HepG2 (cell line): Measurements from ENCODE around the gene URB1. TPM values are rescaled to one million over a fixed set of nuclear protein-coding genes. Genes with fewer than 3 reads are reported as not detected.

Source experiments
- ATAC-seq: fragments of 200-7000 bp; cut with Tn5 transposase; 3 replicates; pipeline ENCODE4 v1.9.1; 2020; ENCODE audit warnings: mild to moderate bottlenecking, moderate library complexity
- BruUV-seq: library from RNA; stranded (reverse); fragments of 400-500 nt; replicated peaks from 2 replicates; lab custom pipeline; 2021; lab: Mats Ljungman, UMichigan
- CTCF ChIA-PET: fragments of 300-600 bp; formaldehyde crosslinking; extraction: SDS; loops from one replicate; lab custom pipeline; 2021; ENCODE audit warnings: low total read pairs, inconsistent platforms, low intra/inter-chr PET ratio; lab: Yijun Ruan, JAX
- POLR2A ChIA-PET: fragments of 350-600 bp; sonication (Branson Sonifier 250); formaldehyde crosslinking; loops from one replicate; lab custom pipeline; 2020; ENCODE audit warnings: antibody characterized with exemption, inconsistent platforms; lab: Yijun Ruan, JAX
- DNase-seq: peaks from one replicate; pipeline ENCODE4 v3.0.0-alpha.2; 2015; ENCODE audit warnings: low spot score
- FAIRE-seq: peaks from 3 replicates; lab custom pipeline; 2011; peaks lifted over from hg19 to GRCh38; lab: Jason Lieb, UNC
- H2AFZ ChIP-seq: one replicate; pipeline ENCODE4 v1.6.1; 2011; ENCODE audit warnings: low read length, inconsistent platforms
- H3K27ac ChIP-seq: fragments of 300-600 bp; 3 replicates; pipeline ENCODE4 v1.8.0; 2011; ENCODE audit warnings: mixed run types, mild to moderate bottlenecking, mixed read lengths, low read length, inconsistent platforms; ENCODE audit not compliant: insufficient read depth; ENCODE audit errors: extremely low read length
- H3K27me3 ChIP-seq, 2 experiments: fragments of 200-600 bp in 1 of 2; 2 replicates in 1 of 2; 3 replicates in 1 of 2; pipeline versions ENCODE4 v1.6.0 to v1.8.0; 2011; ENCODE audit warnings: low read length in 2 of 2, mild to moderate bottlenecking in 2 of 2, moderate library complexity in 2 of 2, inconsistent platforms in 1 of 2; ENCODE audit not compliant: insufficient read depth in 2 of 2, control insufficient read depth in 1 of 2
- H3K36me3 ChIP-seq, 2 experiments: fragments of 200-600 bp in 1 of 2; replicated peaks in 1 of 2; 2 replicates in 1 of 2; 3 replicates in 1 of 2; pipeline versions ENCODE4 v1.5.1 to v1.8.0; 2011; ENCODE audit warnings: low read length in 2 of 2, inconsistent platforms in 1 of 2; ENCODE audit not compliant: insufficient read depth in 2 of 2, control insufficient read depth in 1 of 2
- H3K4me1 ChIP-seq: 2 replicates; pipeline ENCODE4 v1.5.1; 2012; ENCODE audit warnings: low read length, inconsistent platforms; ENCODE audit not compliant: insufficient read depth
- H3K4me2 ChIP-seq: 2 replicates; pipeline ENCODE4 v1.6.0; 2011; ENCODE audit warnings: low read depth, low read length, inconsistent platforms
- H3K4me3 ChIP-seq, 3 experiments: fragments of 200-600 bp in 1 of 3; sonication (generic), shearing (Covaris generic) in 1 of 3; replicated peaks in 1 of 3; 2 replicates each; pipeline ENCODE4 v1.5.1; 2011 to 2016; ENCODE audit warnings: low read length in 3 of 3, inconsistent platforms in 2 of 3, low read depth in 2 of 3, mild to moderate bottlenecking in 2 of 3, control low read depth in 1 of 3, mixed read lengths in 1 of 3; ENCODE audit not compliant: insufficient read depth in 1 of 3
- H3K79me2 ChIP-seq: one replicate; pipeline ENCODE4 v1.6.1; 2011; ENCODE audit warnings: low read length, inconsistent platforms; ENCODE audit not compliant: insufficient read depth
- H3K9ac ChIP-seq: 2 replicates; pipeline ENCODE4 v1.6.0; 2011; ENCODE audit warnings: mild to moderate bottlenecking, low read depth, low read length, inconsistent platforms; ENCODE audit not compliant: insufficient read depth
- H3K9me3 ChIP-seq: 2 replicates; pipeline ENCODE4 v1.5.1; 2012; ENCODE audit warnings: mild to moderate bottlenecking, low read length
- H4K20me1 ChIP-seq: 2 replicates; pipeline ENCODE4 v1.6.0; 2011; ENCODE audit warnings: inconsistent platforms, mild to moderate bottlenecking, low read length, moderate library complexity; ENCODE audit not compliant: insufficient read depth
- ISX ChIP-seq: sonication (generic); formaldehyde crosslinking; conservative IDR thresholded peaks from 2 replicates; pipeline ENCODE4 v1.5.0; 2020; ENCODE audit warnings: missing genetic modification reagents
- SAP130 ChIP-seq: IDR thresholded peaks from 2 replicates; pipeline ENCODE4 v1.6.1; 2016; ENCODE audit warnings: low read depth
- SMARCC2 ChIP-seq: fragments of 450-650 bp; IDR thresholded peaks from 2 replicates; pipeline ENCODE4 v1.6.1; 2017; ENCODE audit warnings: antibody characterized with exemption, mild to moderate bottlenecking
- SUZ12 ChIP-seq: fragments of 150-350 bp; IDR thresholded peaks from 2 replicates; pipeline ENCODE4 v1.6.1; 2014; ENCODE audit warnings: low read depth, low read length
- ZNF205 ChIP-seq: IDR thresholded peaks from 2 replicates; pipeline ENCODE4 v1.6.1; 2018; ENCODE audit warnings: missing biosample characterization, missing genetic modification reagents
- ZNF264 ChIP-seq: sonication (generic); formaldehyde crosslinking; IDR thresholded peaks from 2 replicates; pipeline ENCODE4 v1.4.0; 2020; ENCODE audit warnings: missing genetic modification reagents
- ZNF557 ChIP-seq: sonication (generic); formaldehyde crosslinking; IDR thresholded peaks from 2 replicates; pipeline ENCODE4 v1.4.0; 2020; ENCODE audit warnings: missing genetic modification reagents
- WGBS: methylation state at CpG from one replicate; pipeline ENCODE4 v1.1.6; 2017; ENCODE audit warnings: low lambda C conversion rate; 5-methylcytosine and 5-hydroxymethylcytosine counted together
- in situ Hi-C: cut with HindIII; loops from 2 replicates; pipeline ENCODE4 v1.10.0; 2017; ENCODE audit warnings: low pct_unique_long_range_greater_than_20kb; ENCODE audit not compliant: extremely low pct_ligation_motif_present
- intact Hi-C: fragments of 100-400 bp; cut with micrococcal nuclease; formaldehyde crosslinking; loops from one replicate; pipeline ENCODE4 v1.10.0; 2022; ENCODE audit not compliant: unreplicated experiment
- polyA plus RNA-seq, 8 experiments: library from polyadenylated mRNA; depleted of rRNA in 3 of 8; stranded (reverse) in 7 of 8; unstranded in 1 of 8; fragments of >200 nt; fragmentation: Illumina TruSeq in 4 of 8; extraction: Trizol in 4 of 8; gene quantifications; 2 replicates each; pipeline versions ENCODE4 v1.2.1 to v1.2.3, GENCODE V29; 2011 to 2016; ENCODE audit warnings: low read depth in 4 of 8, missing spikeins in 1 of 8, mixed read lengths in 1 of 8; ENCODE audit not compliant: insufficient read depth in 1 of 8
- total RNA-seq, 5 experiments: library from RNA; depleted of rRNA; stranded (reverse); fragments of >200 nt; fragmentation: Illumina TruSeq; extraction: Trizol; gene quantifications; 2 replicates each; pipeline ENCODE4 v1.2.3, GENCODE V29; 2016; ENCODE audit warnings: low read depth in 1 of 5
- TF ChIP-seq, protein P1 (sequence below): sonication (generic); formaldehyde crosslinking; IDR thresholded peaks from 2 replicates; pipeline ENCODE4 v1.9.0; 2021; ENCODE audit warnings: mild to moderate bottlenecking, missing genetic modification reagents
- TF ChIP-seq, protein P2 (sequence below): sonication (generic); formaldehyde crosslinking; IDR thresholded peaks from 2 replicates; pipeline ENCODE4 v1.4.0; 2020; ENCODE audit warnings: missing genetic modification reagents
- TF ChIP-seq, protein P3 (sequence below): sonication (generic); formaldehyde crosslinking; IDR thresholded peaks from 2 replicates; pipeline ENCODE4 v1.4.0; 2020; ENCODE audit warnings: missing genetic modification reagents
- TF ChIP-seq, protein P4 (sequence below): sonication (generic); formaldehyde crosslinking; IDR thresholded peaks from 2 replicates; pipeline ENCODE4 v1.8.1; 2023; ENCODE audit warnings: mild to moderate bottlenecking, moderate library complexity, missing genetic modification reagents

Gene URB1
- total and polyA plus RNA-seq, 2 of the 13 experiments (the other 11 are each of a cell fraction or from before 2014, with no cell fraction given): 4.5 to 16.7 TPM

DNA sequence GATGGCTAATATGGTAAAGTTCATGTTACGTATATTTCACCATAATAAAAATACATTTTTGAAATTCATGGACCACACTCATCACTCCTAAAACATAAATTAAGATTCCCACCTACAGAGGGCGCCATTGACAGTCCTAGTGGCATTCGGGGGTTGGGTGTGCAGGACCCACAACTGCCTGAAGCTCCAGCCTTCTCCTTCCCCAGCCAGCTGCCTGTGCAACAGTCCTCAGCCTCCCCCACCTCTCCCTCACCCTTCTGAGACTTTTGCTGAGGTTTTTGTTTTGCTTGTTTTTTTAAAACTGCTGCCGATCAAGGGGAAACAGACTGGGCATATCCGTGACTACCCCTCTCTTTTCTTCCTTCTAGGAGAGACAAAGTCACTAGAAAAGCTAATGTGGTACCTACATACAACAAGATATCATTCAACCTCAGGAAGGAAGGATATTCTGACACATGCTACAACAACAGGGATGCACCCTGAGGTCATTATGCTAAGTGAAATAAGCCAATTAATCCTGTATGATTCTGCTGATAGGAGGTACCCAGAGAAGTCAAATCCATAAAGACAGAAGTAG is 10.5 kb upstream of the URB1 start (continued):
- TF ChIP-seq, protein P1, sequence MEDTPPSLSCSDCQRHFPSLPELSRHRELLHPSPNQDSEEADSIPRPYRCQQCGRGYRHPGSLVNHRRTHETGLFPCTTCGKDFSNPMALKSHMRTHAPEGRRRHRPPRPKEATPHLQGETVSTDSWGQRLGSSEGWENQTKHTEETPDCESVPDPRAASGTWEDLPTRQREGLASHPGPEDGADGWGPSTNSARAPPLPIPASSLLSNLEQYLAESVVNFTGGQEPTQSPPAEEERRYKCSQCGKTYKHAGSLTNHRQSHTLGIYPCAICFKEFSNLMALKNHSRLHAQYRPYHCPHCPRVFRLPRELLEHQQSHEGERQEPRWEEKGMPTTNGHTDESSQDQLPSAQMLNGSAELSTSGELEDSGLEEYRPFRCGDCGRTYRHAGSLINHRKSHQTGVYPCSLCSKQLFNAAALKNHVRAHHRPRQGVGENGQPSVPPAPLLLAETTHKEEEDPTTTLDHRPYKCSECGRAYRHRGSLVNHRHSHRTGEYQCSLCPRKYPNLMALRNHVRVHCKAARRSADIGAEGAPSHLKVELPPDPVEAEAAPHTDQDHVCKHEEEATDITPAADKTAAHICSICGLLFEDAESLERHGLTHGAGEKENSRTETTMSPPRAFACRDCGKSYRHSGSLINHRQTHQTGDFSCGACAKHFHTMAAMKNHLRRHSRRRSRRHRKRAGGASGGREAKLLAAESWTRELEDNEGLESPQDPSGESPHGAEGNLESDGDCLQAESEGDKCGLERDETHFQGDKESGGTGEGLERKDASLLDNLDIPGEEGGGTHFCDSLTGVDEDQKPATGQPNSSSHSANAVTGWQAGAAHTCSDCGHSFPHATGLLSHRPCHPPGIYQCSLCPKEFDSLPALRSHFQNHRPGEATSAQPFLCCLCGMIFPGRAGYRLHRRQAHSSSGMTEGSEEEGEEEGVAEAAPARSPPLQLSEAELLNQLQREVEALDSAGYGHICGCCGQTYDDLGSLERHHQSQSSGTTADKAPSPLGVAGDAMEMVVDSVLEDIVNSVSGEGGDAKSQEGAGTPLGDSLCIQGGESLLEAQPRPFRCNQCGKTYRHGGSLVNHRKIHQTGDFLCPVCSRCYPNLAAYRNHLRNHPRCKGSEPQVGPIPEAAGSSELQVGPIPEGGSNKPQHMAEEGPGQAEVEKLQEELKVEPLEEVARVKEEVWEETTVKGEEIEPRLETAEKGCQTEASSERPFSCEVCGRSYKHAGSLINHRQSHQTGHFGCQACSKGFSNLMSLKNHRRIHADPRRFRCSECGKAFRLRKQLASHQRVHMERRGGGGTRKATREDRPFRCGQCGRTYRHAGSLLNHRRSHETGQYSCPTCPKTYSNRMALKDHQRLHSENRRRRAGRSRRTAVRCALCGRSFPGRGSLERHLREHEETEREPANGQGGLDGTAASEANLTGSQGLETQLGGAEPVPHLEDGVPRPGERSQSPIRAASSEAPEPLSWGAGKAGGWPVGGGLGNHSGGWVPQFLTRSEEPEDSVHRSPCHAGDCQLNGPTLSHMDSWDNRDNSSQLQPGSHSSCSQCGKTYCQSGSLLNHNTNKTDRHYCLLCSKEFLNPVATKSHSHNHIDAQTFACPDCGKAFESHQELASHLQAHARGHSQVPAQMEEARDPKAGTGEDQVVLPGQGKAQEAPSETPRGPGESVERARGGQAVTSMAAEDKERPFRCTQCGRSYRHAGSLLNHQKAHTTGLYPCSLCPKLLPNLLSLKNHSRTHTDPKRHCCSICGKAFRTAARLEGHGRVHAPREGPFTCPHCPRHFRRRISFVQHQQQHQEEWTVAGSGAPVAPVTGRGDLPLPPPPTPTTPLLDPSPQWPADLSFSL (CRISPR knock-in tag): peak; percentile 83
- TF ChIP-seq SMARCC2: no peak
- no peak for TF ChIP-seq ZNF557
- TF ChIP-seq, all 625 proteins: peak for 7

DNA sequence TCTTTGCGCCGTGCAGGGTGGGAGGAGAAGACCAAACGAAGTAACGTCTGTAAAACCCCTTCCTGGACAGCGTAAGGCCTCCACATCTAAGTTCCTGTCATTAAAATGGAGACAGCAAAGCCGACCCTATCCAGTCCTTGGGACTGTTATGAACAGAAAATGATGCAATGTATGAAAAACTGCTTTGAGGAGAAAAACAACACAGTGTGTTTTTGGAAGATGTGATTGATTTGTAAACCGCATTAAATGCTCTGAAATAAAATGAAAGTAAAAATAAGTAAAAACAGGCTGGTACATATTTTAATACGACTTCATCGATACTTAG is 827 bp upstream of the URB1 start:
- Histone ChIP-seq H3K9ac (peak overlapping the region; percentile 85), H3K9me3 (no peaks in the 10 kb centered on the region), H3K36me3 (peaks cover 6 to 14% of the 10 kb centered on the region in 2 experiments; a peak in 4 of 5 replicates), H3K4me2 (peak overlapping the region; percentile 92), H4K20me1 (peaks cover 4% of the 10 kb centered on the region; the same call in 1 of the 2 replicates), H3K4me1 (peaks cover 41% of the 10 kb centered on the region), H3K27me3 (no peaks in the 10 kb centered on the region), H2AFZ (no peak overlapping the region), H3K27ac (peak overlapping the region; percentile 89), H3K4me3 (peak overlapping the region; percentile 79 to 88 (median 85)), H3K79me2 (peaks cover 30% of the 10 kb centered on the region)
- DNase-seq: no peak
- intact Hi-C loops: loop anchor here (1.0 kb wide), 1 partner anchor 204 kb away; no protein-coding TSS in a partner anchor
- no TSS peak for BruUV-seq
- FAIRE-seq: no peak
- ATAC-seq: no peak
- WGBS: 16% methylated on average over 9 of the region's 9 CpGs
- ChIA-PET POLR2A (interaction anchor here (0.7 to 2.5 kb wide), 7 partner anchors 13 to 334 kb away, joined by 3 to 22 read pairs (median 5); partner anchors contain the start of genes CFAP298, MIS18A and SYNJ1), CTCF (interaction anchor here (1.6 kb wide), 1 partner anchor 207 kb away, joined by 4 read pairs; no protein-coding TSS in a partner anchor)
- in situ Hi-C loops: no loop called here
- TF ChIP-seq ZNF264 (0 out of 2 replicates have a peak, but pooled peaks have one; percentile 56), SUZ12 (no peak), ISX (CRISPR knock-in tag) (peak; percentile 45; the same call in 1 of the 2 replicates), SAP130 (peak; percentile 10; the same call in 1 of the 2 replicates), ZNF205 (CRISPR knock-in tag) (peak; percentile 21)
- TF ChIP-seq, protein P2, sequence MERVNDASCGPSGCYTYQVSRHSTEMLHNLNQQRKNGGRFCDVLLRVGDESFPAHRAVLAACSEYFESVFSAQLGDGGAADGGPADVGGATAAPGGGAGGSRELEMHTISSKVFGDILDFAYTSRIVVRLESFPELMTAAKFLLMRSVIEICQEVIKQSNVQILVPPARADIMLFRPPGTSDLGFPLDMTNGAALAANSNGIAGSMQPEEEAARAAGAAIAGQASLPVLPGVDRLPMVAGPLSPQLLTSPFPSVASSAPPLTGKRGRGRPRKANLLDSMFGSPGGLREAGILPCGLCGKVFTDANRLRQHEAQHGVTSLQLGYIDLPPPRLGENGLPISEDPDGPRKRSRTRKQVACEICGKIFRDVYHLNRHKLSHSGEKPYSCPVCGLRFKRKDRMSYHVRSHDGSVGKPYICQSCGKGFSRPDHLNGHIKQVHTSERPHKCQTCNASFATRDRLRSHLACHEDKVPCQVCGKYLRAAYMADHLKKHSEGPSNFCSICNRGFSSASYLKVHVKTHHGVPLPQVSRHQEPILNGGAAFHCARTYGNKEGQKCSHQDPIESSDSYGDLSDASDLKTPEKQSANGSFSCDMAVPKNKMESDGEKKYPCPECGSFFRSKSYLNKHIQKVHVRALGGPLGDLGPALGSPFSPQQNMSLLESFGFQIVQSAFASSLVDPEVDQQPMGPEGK: peak; percentile 11; the same call in 1 of the 2 replicates
- TF ChIP-seq, protein P3, sequence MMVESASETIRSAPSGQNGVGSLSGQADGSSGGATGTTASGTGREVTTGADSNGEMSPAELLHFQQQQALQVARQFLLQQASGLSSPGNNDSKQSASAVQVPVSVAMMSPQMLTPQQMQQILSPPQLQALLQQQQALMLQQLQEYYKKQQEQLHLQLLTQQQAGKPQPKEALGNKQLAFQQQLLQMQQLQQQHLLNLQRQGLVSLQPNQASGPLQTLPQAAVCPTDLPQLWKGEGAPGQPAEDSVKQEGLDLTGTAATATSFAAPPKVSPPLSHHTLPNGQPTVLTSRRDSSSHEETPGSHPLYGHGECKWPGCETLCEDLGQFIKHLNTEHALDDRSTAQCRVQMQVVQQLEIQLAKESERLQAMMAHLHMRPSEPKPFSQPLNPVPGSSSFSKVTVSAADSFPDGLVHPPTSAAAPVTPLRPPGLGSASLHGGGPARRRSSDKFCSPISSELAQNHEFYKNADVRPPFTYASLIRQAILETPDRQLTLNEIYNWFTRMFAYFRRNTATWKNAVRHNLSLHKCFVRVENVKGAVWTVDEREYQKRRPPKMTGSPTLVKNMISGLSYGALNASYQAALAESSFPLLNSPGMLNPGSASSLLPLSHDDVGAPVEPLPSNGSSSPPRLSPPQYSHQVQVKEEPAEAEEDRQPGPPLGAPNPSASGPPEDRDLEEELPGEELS (CRISPR knock-in tag): peak; percentile 6; the same call in 1 of the 2 replicates
- TF ChIP-seq, protein P4, sequence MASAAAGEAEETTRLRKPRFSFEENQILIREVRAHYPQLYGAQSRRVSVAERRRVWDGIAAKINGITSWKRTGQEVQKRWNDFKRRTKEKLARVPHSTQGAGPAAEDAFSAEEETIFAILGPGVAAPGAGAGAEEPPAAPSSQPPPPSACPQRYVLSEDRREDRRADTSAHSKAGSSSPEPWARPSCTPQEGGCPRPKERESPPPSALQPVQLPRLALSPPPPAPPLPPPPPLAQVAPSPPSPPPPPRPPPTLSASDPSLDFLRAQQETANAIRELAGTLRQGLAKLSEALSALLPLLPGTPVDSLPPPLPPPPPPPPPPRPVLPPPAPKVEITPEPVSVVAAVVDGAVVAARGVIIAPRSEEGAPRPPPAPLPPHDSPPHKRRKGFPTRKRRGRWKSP: 0 out of 2 replicates have a peak, but pooled peaks have one; percentile 60
